Measurements from ENCODE around the gene PAAF1. TPM values are rescaled to one million over a fixed set of nuclear protein-coding genes. Genes with fewer than 3 reads are reported as not detected.

The PAAF1 gene
- total RNA-seq, 1 donor from 2014 or later, result 13.5 TPM

DNA sequence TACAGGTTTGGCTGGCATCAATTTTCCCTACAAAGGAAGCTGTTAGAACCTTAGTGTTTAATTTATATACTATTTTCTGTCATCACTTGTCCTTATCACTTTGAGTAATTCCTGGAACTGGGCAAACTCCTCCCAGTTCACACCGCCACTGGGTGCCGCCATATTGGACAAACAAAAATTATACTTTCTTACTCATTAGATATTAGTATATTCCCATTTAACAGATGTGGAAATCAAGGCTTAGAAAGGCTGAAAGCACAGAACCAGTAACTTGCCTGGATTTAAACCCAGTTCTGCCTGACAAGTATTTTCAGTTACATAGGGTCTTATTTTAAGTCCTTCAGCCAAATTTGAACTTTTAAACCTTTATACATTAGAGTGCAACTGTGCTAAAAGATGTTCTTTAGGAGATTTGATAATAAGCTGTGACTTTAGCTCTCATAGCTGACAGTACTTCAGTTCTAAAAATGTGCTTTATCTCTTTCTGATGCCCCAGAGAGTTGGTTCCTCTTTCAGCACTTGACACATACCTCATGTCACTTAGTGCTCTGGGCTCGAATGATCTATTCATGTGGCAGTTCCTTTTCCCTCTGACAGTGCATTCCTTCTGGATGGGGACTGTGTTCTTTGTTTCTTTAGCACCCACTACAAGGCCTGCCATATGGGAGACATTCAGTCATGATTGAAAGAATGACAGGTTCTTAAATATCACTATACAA, 25.6 kb upstream of the PAAF1 start:
- TF ChIP-seq, protein P1, sequence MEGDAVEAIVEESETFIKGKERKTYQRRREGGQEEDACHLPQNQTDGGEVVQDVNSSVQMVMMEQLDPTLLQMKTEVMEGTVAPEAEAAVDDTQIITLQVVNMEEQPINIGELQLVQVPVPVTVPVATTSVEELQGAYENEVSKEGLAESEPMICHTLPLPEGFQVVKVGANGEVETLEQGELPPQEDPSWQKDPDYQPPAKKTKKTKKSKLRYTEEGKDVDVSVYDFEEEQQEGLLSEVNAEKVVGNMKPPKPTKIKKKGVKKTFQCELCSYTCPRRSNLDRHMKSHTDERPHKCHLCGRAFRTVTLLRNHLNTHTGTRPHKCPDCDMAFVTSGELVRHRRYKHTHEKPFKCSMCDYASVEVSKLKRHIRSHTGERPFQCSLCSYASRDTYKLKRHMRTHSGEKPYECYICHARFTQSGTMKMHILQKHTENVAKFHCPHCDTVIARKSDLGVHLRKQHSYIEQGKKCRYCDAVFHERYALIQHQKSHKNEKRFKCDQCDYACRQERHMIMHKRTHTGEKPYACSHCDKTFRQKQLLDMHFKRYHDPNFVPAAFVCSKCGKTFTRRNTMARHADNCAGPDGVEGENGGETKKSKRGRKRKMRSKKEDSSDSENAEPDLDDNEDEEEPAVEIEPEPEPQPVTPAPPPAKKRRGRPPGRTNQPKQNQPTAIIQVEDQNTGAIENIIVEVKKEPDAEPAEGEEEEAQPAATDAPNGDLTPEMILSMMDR (IDR thresholded peaks at IDR 0.05; ENCODE audit: borderline replicate concordance), result no peak
- peaks cover 18% of the 10 kb centered on the region for H3K36me3 ChIP-seq
- no peak for DNase-seq
- H3K27ac ChIP-seq (replicated peaks), result peak overlapping the region; percentile 60
- H3K4me3 ChIP-seq, result no peak overlapping the region
- intact Hi-C loops (cut with micrococcal nuclease), result no loop called here
- H3K27me3 ChIP-seq (ENCODE audit: low read depth), result no peaks in the 10 kb centered on the region
- H3K9me3 ChIP-seq (replicated peaks), result no peaks in the 10 kb centered on the region
- H3K4me1 ChIP-seq, result peaks cover 22% of the 10 kb centered on the region

DNA sequence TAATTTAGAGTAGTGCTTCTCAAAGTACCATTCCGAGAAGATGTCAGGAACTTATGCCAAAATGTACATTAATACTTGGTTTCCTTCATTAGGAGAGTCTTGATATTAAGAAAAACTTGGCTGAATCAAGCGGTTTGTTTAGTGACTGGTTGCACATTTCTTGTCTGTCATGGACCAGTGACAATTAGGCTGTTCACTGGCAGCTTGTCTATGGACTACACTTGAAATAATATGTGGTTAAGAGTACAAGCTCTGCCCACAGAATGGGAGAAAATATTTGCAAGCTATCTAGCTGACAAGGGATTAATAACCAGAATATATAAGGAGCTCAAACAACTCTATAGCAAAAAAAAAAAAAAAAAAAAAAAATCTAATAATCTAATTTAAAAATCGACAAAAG, 24.8 kb upstream of the PAAF1 start:
- Histone ChIP-seq H3K9me3 (replicated peaks) (no peaks in the 10 kb centered on the region), H3K36me3 (peaks cover 12% of the 10 kb centered on the region), H3K4me3 (no peak overlapping the region), H3K4me1 (peaks cover 30% of the 10 kb centered on the region), H3K27ac (replicated peaks) (peak overlapping the region; percentile 60), H3K27me3 (ENCODE audit: low read depth) (no peaks in the 10 kb centered on the region)
- intact Hi-C loops (cut with micrococcal nuclease), result no loop called here
- no peak for DNase-seq
- TF ChIP-seq, protein P1 (IDR thresholded peaks at IDR 0.05; ENCODE audit: borderline replicate concordance), result no peak

DNA sequence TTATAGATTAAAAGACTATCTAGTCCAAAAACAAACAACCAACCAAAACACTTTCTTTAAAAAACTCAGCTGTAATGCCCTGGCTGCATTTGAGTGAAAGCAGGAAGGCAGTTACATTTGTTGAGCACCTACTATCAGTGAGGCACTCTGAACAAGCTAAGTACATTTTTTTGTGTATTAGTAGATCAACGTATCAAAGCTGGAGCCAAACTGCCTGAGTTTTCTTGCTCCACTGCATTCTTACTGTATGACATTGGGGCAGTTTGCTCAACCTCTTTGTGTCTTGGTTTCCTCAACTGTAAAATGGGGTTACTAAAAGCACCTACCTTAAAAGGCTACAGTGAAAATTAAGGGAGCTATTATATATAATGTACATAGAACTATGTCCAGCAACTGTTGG, 22.1 kb upstream of the PAAF1 start:
- peaks cover 30% of the 10 kb centered on the region for H3K4me1 ChIP-seq
- peaks cover 4% of the 10 kb centered on the region for H3K36me3 ChIP-seq
- H3K4me3 ChIP-seq, result no peak overlapping the region
- H3K9me3 ChIP-seq (replicated peaks), result no peaks in the 10 kb centered on the region
- no peak overlapping the region for H3K27ac ChIP-seq (replicated peaks)
- TF ChIP-seq, protein P1 (IDR thresholded peaks at IDR 0.05; ENCODE audit: borderline replicate concordance), result no peak
- no peak for DNase-seq
- intact Hi-C loops (cut with micrococcal nuclease), result no loop called here
- H3K27me3 ChIP-seq (ENCODE audit: low read depth), result no peaks in the 10 kb centered on the region

DNA sequence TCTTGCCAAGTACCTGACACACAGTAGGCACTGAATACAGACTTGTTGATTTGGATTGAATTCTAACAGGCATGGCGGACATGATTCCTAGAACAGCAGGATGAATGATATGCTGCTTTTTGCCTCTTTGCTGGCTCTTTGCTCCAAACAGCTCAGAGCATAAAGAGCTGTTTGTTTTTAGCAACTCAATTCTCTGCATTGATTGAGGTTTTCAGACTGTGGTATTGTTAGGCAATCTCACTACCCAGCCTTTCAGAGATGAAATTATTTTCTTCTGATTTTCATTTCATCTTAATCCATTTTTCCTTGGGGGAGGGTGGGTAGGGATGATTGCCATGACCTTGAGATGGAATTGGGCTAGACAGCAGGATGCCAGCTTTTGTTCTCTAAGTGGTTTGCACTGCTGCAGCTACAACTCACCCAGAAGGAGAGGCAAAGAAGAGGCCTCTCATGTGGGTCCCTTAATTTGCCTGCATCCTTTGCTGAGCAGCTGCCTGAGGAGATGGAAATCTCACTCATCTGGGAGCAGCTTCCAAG, 20.7 kb upstream of the PAAF1 start:
- H3K4me1 ChIP-seq, result peaks cover 27% of the 10 kb centered on the region
- DNase-seq, result no peak
- TF ChIP-seq, protein P1 (IDR thresholded peaks at IDR 0.05; ENCODE audit: borderline replicate concordance), result no peak
- no peak overlapping the region for H3K4me3 ChIP-seq
- H3K27me3 ChIP-seq (ENCODE audit: low read depth), result no peaks in the 10 kb centered on the region
- H3K36me3 ChIP-seq, result peaks cover 8% of the 10 kb centered on the region
- peak overlapping the region; percentile 58 for H3K27ac ChIP-seq (replicated peaks)
- intact Hi-C loops (cut with micrococcal nuclease), result no loop called here
- no peaks in the 10 kb centered on the region for H3K9me3 ChIP-seq (replicated peaks)

DNA sequence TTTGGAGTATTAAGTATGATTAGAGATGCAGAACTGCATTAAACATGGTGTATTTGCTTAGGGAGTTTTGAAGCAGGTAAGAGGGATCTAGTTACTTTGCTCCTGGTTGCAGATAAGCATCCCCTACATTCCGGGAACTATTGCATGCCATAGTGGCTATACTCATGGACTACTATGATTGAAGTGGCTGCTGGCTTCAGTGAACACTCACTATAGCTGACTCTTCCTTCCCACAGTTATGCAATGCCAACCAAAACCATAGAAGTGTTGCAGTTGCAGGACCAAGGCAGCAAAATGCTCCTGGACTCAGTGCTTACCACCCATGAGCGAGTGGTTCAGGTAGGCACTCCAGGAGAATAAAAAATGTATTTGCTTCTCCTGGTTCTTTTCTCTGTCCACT, 17.1 kb upstream of the PAAF1 start:
- no peak for DNase-seq
- intact Hi-C loops (cut with micrococcal nuclease), result no loop called here
- Histone ChIP-seq H3K4me3 (no peak overlapping the region), H3K36me3 (peaks cover 39% of the 10 kb centered on the region), H3K4me1 (peaks cover 9% of the 10 kb centered on the region), H3K27ac (replicated peaks) (no peak overlapping the region), H3K27me3 (ENCODE audit: low read depth) (no peaks in the 10 kb centered on the region), H3K9me3 (replicated peaks) (no peaks in the 10 kb centered on the region)
- TF ChIP-seq, protein P1 (IDR thresholded peaks at IDR 0.05; ENCODE audit: borderline replicate concordance), result no peak
